ENCODE measurements around the gene CASP9.

The CASP9 gene

GRCh38 chr1:15524021-15524282, at the start of gene CASP9:
Gene CASP9 (minus strand): TSS chr1:15524215. CDS start chr1:15524200, 15 bp downstream.
- DNase-seq (ENCODE audit: low read depth) = no peak

- no peak for DNase-seq (ENCODE audit: low read depth)
Observed at GRCh38 chr1:15573477-15573876, 49.5 kb upstream of the CASP9 start.

DNA sequence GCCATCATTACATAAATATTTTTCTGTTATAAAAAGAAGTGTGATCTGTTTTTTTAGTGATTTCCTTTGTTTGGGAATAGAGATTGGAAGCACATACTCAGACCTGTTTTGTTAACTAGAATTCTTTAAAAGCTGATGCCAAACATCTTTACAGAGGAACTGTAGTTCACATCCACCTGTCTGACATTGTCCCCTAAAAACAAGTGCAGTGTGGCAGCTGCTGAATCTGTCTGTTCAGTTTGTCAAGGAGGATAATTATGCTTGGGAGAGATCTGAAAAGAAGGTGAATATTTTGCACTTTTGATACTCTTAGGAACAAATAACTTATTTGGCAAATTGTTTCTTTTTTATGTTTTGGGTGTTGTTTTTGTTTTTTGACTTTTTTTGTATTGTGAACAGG, 47.3 kb upstream of the CASP9 start:
- DNase-seq (ENCODE audit: low read depth) = no peak

GRCh38 chr1:15570861-15571260, 46.8 kb upstream of the CASP9 start:
- DNase-seq (ENCODE audit: low read depth) = no peak

- no peak for DNase-seq (ENCODE audit: low read depth)
Observed at GRCh38 chr1:15568387-15569073, 44.5 kb upstream of the CASP9 start.

DNA sequence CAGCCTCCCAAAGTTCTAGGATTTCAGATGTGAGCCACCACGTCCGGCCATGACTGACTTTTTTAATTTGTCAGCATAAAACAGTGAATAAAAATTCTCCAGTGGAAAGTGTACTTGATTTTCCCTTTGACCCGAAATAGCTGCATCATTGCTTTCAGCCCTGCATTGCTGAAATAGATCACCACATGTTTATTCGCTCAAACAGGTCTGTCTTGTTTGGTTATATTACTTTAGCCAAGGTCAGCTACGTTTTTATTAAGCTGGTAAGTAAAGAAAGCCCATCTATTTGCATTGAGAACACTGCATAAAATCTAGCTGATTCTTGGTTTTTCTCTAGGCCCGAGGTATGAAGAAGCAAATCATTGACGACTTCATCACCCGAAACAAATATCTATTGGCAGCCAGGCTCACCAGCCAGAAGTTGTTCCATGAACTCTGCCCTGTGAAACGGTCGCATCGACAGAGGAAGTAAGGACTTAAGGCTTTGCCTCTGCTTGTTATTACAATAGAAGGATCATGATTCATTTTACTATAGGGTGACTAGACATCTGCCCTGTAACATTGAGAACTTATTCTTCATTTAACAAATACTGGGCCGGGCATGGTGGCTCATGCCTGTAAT, 35.3 kb upstream of the CASP9 start:
- DNase-seq (ENCODE audit: low read depth) = no peak

DNA sequence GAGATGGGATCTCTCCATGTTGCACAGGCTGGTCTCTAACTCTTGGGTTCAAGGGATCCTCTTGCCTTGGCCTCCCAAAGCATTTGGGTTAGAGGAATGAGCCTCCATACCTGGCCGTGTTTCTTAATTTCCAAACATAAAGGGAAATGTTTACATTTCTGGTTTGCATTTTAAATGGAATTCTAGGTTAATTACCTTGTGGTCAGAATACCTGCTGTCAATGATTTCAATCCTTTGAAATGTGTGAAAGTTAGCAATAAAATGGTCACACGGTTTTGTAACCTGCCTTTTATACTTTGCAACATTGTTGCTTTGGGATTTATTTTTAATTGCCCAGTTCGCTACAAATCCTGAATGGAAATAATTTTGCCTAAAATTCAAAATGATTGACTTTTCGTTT, 34.5 kb upstream of the CASP9 start:
- no peak for DNase-seq (ENCODE audit: low read depth)

GRCh38 chr1:15557594-15557993, 33.6 kb upstream of the CASP9 start:
- DNase-seq (ENCODE audit: low read depth) = no peak

DNA sequence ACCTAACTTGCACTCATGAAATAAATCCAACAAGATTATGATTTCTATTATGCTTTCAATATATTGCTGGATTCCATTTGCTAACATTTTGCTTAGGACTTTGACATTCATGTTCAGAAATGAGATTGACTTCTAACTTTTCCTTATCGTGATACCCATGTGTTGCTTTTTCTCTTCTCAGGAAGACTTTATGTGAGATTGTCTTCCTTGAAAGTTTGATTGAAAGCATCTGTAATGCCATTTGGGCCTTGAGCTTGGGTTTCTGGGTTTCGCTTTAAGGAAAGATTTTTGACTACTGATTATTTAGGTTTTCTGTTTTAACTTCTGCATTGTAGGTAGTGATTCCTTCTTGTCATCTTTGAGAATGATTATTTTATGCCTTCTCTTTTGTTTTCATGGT, 33.0 kb upstream of the CASP9 start:
- DNase-seq (ENCODE audit: low read depth) = no peak

GRCh38 chr1:15550573-15550972, 26.6 kb upstream of the CASP9 start:
- DNase-seq (ENCODE audit: low read depth) = no peak

DNA sequence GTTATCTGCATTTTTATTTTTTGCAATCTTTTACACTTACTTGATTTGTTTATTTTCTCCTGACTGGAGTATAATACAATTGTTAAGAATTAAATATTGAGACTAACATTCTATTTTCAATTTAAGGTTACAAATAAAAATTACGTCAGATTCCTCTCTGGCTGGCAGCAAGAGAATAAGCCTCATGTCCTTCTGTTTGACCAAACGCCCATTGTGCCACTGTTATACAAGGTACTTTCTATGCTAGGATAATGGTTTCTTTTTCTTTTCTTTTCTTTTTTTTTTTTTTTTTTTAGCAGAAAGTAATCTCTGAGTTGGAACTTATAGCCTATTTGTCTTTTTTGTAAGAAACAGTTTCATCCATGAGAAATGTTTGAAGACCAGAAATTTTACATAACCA, 22.6 kb upstream of the CASP9 start:
- DNase-seq (ENCODE audit: low read depth) = no peak

DNA sequence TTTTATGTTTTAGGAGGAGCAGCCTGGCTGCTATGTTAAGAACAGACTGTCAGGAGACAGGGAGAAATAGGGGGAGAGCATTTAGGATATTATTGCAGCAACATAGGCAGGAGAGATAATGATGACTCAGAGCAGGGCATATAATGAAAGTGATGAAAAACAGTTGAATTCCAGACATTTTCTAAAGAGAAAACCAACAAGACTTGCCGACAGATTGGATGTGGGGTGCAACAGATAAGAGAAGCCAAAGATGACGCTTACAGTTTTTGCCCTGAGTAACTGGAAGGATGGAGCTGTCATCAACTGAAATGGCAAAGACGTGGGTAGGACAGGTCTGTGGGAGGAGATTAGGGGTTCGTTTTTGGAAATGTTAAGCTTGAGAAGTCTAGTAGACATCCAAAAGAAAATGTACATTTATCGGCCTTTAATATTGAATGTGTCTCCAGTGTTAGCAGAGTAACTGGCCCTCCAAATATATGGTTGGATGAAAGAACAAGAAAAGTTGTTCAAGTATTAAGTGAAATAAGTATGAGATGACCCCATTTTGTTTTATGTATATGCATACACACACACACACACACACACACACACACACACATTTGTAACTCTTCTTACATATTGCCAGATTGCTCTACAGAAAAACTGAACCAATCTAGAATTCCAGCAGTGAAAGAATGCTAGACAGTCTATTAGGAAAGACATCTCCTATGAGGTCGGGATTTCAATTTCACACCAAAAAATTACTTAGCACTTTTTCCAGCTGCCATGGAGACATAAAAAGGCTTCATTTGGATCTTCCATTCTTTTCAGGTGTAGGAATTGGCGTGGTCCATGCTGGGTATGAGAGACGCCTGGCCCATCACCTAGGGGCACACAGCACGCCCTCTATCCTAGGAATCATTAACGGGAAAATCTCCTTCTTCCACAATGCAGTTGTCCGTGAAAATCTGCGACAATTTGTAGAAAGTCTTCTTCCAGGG, 19.9 kb upstream of the CASP9 start:
- no peak for DNase-seq (ENCODE audit: low read depth)

DNA sequence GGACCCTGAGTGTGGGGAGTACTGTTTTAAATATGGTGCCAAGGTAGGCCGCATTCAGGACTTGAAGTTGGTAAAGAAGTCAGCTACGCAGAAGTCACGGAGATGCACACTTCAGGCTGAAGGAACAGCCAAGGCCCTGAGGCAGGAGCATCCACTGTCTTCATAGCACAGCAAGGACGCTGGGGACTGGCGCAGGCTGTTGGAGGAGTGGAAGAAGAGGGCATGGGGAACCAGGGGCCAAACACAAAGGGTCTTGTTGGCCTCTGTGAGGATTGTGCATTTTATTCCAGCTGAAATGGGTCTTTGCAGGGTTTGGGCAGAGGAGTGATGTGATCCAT, 19.2 kb upstream of the CASP9 start:
- DNase-seq (ENCODE audit: low read depth) = no peak

DNA sequence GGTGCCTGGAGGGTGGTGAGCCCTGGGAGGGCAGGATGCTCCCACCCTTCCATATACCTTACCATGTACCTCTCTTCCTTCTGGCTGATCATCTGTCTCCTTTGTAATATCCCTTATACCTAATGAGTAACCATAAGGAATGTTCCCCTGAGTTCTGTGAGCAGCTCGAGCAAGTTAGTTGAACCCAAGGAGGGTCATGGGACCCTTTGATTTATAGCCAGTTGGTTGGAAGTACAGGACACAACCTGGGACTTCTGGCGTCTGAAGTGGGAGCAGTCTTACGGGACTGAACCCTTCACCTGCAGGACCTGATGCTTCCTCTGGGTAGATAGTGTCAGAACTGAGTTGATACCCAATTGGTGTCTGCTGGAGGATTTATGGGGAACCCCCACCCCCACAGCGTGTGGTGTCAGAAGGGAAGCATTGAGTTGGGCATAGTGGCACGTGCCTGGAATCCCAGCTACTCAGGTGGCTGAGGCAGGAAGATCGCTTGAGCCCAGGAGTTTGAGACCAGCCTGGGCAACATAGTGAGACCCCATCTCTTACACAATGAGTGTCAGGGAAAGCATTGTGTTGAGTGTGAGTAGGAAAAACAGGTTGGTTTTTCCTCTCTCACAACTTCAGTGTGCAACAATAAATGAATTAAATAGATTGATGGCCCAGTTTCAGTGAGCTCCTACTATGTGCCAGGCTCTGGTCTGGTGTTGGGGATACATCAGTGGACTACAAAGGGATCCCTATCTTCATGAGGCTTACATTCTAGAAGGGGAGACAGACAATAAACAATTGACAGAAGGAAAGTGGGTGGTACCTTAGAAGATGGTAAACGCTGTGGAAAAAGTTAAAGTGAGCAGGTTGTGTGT, 18.6 kb upstream of the CASP9 start:
- DNase-seq (ENCODE audit: low read depth) = no peak

DNA sequence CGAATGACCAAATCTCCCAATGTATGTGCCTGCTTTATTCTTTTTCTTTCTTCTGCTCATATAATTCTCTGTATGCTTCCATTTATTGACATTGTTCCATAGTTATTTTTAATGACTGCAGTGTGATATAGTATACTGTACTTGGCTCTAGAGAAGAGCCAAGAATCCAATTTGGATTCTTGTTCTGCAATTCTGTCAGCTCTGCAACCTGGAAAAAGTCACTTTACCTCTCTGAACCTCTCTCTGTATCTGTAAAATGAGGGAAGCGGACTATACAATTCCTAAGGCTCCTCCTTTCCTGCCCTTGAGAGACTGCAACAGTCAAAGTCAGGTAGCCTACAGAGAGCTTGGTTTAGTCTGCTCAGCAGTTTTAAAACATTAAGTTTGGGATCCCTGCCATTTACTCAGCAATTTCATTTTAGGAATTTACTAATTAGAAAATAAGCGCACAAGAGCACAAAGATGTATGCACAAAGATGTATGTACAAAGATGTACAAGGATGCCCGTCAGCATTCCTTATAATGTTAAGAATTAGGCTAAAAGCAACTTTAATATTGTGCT, 17.3 kb upstream of the CASP9 start:
- no peak for DNase-seq (ENCODE audit: low read depth)

DNA sequence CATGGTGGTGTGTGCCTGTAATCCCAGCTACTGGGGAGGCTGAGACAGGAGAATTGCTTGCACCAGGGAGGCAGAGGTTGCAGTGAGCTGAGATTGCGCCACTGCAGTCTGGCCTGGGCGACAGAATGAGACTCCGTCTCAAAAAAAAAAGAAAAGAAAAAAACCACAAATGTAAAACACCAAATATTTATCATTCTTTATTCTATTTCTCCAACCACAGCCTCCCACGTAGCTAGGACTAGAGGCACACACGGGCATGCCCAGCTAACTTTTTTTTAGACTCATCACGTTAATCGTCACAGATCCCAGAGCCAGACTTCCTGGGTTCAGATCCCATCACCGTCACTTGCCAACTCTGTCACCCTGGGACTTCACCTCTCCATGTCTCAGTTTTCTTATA, 16.2 kb upstream of the CASP9 start:
- DNase-seq (ENCODE audit: low read depth) = no peak

- DNase-seq (ENCODE audit: low read depth) = no peak
Observed at GRCh38 chr1:15538771-15539170, 14.8 kb upstream of the CASP9 start.

DNA sequence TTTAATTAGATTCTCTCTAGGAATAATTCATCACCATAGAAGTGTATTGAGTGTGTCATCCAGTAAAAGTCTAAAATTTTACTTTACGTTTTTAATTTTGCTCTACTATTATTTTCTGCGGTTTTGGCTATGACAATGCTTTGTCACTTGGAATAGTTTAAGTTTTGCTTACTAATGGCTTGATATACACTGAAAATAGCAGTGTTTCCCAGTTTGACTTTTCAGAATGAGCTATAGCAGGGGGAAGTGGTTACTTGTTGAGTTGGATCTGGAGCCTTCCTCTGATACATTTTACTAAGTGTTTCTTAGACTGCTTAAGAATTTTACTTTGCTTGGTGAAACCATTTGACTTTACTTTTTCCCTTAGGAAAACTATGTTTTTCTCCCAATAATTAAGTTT, 7.7 kb upstream of the CASP9 start:
- no peak for DNase-seq (ENCODE audit: low read depth)

- DNase-seq (ENCODE audit: low read depth) = no peak
Observed at GRCh38 chr1:15531003-15531402, 7.0 kb upstream of the CASP9 start.

- DNase-seq (ENCODE audit: low read depth) = peak; percentile 99
Observed at GRCh38 chr1:15526490-15527339, 2.7 kb upstream of the CASP9 start, which contains the start of gene DNAJC16. Gene DNAJC16 (plus strand): TSS chr1:15526848. CDS start chr1:15529106, 2,258 bp downstream.

- no peak for DNase-seq (ENCODE audit: low read depth)
Observed at GRCh38 chr1:15526021-15526489, 2.0 kb upstream of the CASP9 start.

Measured in HS-27A (cell line).